Measurements from ENCODE around the gene TFPT.

GRCh38 chr19:54160854-54161253, 45.4 kb upstream of the TFPT start:
- TF ChIP-seq TEF (CRISPR knock-in tag; IDR thresholded peaks at IDR 0.05) (no peak), DMAP1 (CRISPR knock-in tag; IDR thresholded peaks at IDR 0.05) (no peak)
